Ovary (tissue), 9 donors: ENCODE results near the gene TSC2. TPM values are rescaled to one million over a fixed set of nuclear protein-coding genes. Genes with fewer than 3 reads are reported as not detected.
"Not testable (repeated sequence)": the region's sequence is repeated elsewhere in the genome, so short reads cannot be mapped to it uniquely, and the experiment has no call there.

Experiments
- DNase-seq, 5 donors: peaks; one replicate each; pipeline ENCODE4 v3.0.0-alpha.2; 2019 to 2020
- H3K27ac ChIP-seq, 2 donors: fragments of 200-600 bp; one replicate each; pipeline versions ENCODE4 v1.5.1 to v1.8.0; 2019 to 2022
- H3K27me3 ChIP-seq: fragments of 200-600 bp; one replicate; pipeline ENCODE4 v1.8.0; 2022
- H3K36me3 ChIP-seq: fragments of 200-600 bp; sonication (generic); one replicate; pipeline ENCODE4 v1.5.1; 2019
- H3K4me1 ChIP-seq: one replicate; pipeline ENCODE4 v1.8.1; 2013; ENCODE audit warnings: mild to moderate bottlenecking, moderate library complexity; ENCODE audit not compliant: insufficient read depth
- H3K4me3 ChIP-seq: fragments of 200-600 bp; sonication (generic); one replicate; pipeline ENCODE4 v1.5.1; 2017
- H3K9me3 ChIP-seq, 2 donors: fragments of 200-600 bp in 1 of 2; sonication (generic) in 1 of 2; one replicate each; pipeline versions ENCODE4 v1.5.1 to v1.8.1; 2013 to 2019; ENCODE audit warnings: mild to moderate bottlenecking in 1 of 2, moderate library complexity in 1 of 2
- EP300 ChIP-seq: sonication (generic); formaldehyde crosslinking; IDR thresholded peaks from one replicate; pipeline ENCODE4 v1.6.1; 2017; ENCODE audit warnings: antibody characterized with exemption
- POLR2A ChIP-seq: fragments of 450-650 bp; IDR thresholded peaks from one replicate; pipeline ENCODE4 v1.6.1; 2017; ENCODE audit warnings: antibody characterized with exemption, mild to moderate bottlenecking, moderate library complexity
- WGBS, 3 donors: extraction: QIAGEN DNeasy Blood & Tissue Kit in 1 of 3; methylation state at CpG; one replicate each; pipeline versions ENCODE4 v1.1.5 to v1.1.7; 2013 to 2017; 5-methylcytosine and 5-hydroxymethylcytosine counted together
- intact Hi-C, 4 donors: fragments of 100-400 bp; cut with DNase I; formaldehyde crosslinking; loops; one replicate each; pipeline versions ENCODE4 v1.11.0 to v1.15.1; 2022 to 2023
- polyA plus RNA-seq, 2 donors: library from polyadenylated mRNA; stranded (reverse); fragments of 200-250 nt in 1 of 2; fragments of 350-450 nt in 1 of 2; fragmentation: Illumina TruSeq in 1 of 2; extraction: RNeasy Lipid Tissue Mini Kit (QIAGEN cat#74804) in 1 of 2; gene quantifications; one replicate each; pipeline ENCODE4 v1.2.3, GENCODE V29; 2013 to 2014
- total RNA-seq, 7 donors: library from RNA; depleted of rRNA in 2 of 7; stranded (reverse); fragments of >200 nt in 2 of 7; fragmentation: NEBNext Ultra II Directional in 3 of 7; extraction: Animal tissue kit (Norgen Biotek cat#: 25700) in 3 of 7; gene quantifications; one replicate each; pipeline versions ENCODE4 v1.1.0 to v1.2.4, GENCODE V29; 2016 to 2023
- TF ChIP-seq, protein P1 (sequence below), 3 donors: fragments of 450-650 bp in 2 of 3; fragments of 200-600 bp in 1 of 3; IDR thresholded peaks; one replicate each; pipeline versions ENCODE4 v1.5.1 to v1.8.0; 2016 to 2022; ENCODE audit warnings: antibody characterized with exemption in 3 of 3, mild to moderate bottlenecking in 1 of 3
- donor health status: DM: no; HTN: no; CAD: no; lungs with moderate emphysema.
- donor health status: DM: no; HTN: no; CAD: no.
- donor health status: Bipolar disorder and iron deficiency.
- donor health status: DM: yes; HTN: yes; CAD: no.
- donor health status: DM: no; HTN: no; CAD: no.
- donor health status: DM: yes; HTN: yes; CAD: no.

Gene TSC2
- total and polyA plus RNA-seq, 9 donors, result 47.0 to 150 (median 96.0) TPM

- H3K27ac ChIP-seq, H3K4me3 ChIP-seq, DNase-seq, H3K36me3 ChIP-seq, intact Hi-C loops, H3K27me3 ChIP-seq, H3K4me1 ChIP-seq, H3K9me3 ChIP-seq: not testable (repeated sequence)
- WGBS, 3 donors, result 87 to 92% (median 90%) methylated on average over 22 to 26 of the region's 26 CpGs
Observed at GRCh38 chr16:2114225-2114624, 66.4 kb downstream of the TSC2 start.

- H3K27ac ChIP-seq, H3K9me3 ChIP-seq, H3K36me3 ChIP-seq, H3K27me3 ChIP-seq, H3K4me3 ChIP-seq, intact Hi-C loops, DNase-seq, H3K4me1 ChIP-seq: not testable (repeated sequence)
- WGBS, 3 donors, result 75 to 85% (median 79%) methylated on average over 20 to 33 of the region's 34 CpGs
Observed at GRCh38 chr16:2114885-2115590, 67.3 kb downstream of the TSC2 start.

GRCh38 chr16:2115591-2115973 lies 67.8 kb downstream of the TSC2 start:
- intact Hi-C loops, result no loop called here
- 75 to 82% (median 79%) methylated on average over 6 to 13 of the region's 13 CpGs for WGBS, 3 donors
- no peak for TF ChIP-seq POLR2A
- no peak for TF ChIP-seq EP300
- TF ChIP-seq, protein P1, sequence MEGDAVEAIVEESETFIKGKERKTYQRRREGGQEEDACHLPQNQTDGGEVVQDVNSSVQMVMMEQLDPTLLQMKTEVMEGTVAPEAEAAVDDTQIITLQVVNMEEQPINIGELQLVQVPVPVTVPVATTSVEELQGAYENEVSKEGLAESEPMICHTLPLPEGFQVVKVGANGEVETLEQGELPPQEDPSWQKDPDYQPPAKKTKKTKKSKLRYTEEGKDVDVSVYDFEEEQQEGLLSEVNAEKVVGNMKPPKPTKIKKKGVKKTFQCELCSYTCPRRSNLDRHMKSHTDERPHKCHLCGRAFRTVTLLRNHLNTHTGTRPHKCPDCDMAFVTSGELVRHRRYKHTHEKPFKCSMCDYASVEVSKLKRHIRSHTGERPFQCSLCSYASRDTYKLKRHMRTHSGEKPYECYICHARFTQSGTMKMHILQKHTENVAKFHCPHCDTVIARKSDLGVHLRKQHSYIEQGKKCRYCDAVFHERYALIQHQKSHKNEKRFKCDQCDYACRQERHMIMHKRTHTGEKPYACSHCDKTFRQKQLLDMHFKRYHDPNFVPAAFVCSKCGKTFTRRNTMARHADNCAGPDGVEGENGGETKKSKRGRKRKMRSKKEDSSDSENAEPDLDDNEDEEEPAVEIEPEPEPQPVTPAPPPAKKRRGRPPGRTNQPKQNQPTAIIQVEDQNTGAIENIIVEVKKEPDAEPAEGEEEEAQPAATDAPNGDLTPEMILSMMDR (IDR thresholded peaks at IDR 0.05), result no peak
- DNase-seq, result no peak
- H3K27me3 ChIP-seq, result no peaks in the 10 kb centered on the region
- H3K9me3 ChIP-seq, result no peaks in the 10 kb centered on the region
- no peaks in the 10 kb centered on the region for H3K36me3 ChIP-seq
- H3K27ac ChIP-seq, result no peak overlapping the region
- no peaks in the 10 kb centered on the region for H3K4me1 ChIP-seq
- H3K4me3 ChIP-seq, result no peak overlapping the region

DNA sequence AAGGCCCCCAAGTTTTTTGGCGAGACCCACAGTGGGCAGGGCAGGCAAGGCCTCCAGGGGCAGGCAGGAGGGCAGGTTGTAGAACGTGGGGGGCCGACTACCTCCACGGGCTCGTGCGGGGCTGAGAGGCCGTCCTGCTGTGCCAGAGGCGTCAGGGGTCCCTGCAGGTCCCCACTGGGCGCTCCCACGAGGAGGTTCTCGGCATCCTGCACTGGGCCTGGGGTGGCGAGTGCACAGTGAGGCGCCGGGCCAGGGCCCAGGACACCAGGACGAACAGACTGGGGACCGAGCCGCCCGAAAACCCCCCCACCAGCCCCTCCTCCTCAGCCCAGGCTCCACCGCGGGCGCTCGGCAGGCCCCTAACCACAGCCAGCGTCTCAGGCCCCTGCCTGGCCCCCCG lies 68.6 kb downstream of the TSC2 start:
- intact Hi-C loops, H3K4me3 ChIP-seq, H3K36me3 ChIP-seq, H3K27ac ChIP-seq, H3K27me3 ChIP-seq, DNase-seq, H3K4me1 ChIP-seq, H3K9me3 ChIP-seq: not testable (repeated sequence)
- WGBS, 3 donors, result 83 to 89% (median 87%) methylated on average over 15 to 24 of the region's 24 CpGs

DNA sequence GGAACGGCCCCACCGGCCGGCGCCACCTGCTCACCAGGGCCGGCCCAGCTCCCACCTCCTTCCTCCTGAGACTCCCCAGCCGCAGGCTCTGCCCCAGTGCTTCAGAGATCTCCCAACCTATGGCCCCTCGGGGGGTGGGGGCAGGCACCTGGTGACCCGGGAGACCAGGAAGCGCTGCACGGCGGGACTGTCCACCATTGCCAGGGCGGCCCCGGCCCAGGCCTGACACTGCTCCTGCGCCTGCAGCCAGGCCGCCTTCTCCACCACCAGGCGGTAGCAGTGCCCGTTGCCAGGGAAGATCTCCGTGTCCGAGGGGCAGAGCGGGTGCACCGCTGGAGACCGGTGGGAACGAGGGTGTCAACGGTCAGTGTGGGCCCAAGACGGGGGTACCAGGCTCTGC lies 69.6 kb downstream of the TSC2 start:
- DNase-seq, H3K36me3 ChIP-seq, intact Hi-C loops, H3K27ac ChIP-seq, H3K4me1 ChIP-seq, H3K4me3 ChIP-seq, H3K27me3 ChIP-seq, H3K9me3 ChIP-seq: not testable (repeated sequence)
- 87 to 93% (median 87%) methylated on average over 6 to 24 of the region's 25 CpGs for WGBS, 3 donors

DNA sequence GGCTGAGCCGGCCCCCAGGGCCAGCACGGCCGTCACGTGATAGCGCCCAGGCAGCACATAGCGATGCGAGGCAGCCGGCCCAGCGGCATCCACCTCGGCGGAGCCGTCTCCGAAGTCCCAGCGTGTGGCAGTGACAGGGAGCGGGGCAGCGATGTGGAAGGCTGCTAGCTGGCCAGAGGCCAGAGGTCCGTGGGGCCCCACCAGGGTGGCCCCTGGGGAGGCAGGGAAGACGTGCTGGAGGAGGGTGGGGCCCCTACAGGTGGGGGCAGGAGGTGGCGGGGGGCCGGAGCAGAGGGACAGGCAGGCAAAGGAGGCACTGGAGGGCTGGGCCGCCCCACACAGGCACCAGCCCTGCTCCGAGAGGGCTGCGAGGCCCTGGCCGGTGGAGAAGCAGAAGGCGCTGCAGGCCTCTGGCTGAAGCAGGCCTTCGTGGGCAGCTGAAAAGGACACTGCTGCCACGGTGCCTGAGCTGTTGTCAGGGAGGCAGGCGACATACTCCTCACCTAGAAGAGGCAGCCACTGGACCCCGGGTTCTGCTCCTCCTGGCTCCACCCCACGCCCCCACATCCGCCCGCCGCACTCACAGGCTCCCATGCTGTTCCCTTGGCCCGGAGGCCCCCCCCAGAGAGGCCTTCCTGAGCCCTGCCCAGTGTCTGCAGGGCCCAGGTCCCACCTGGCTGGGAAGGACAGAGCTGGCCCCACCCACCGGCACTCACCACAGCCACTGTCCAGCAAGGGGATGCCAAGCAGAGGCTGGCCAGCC lies 70.4 kb downstream of the TSC2 start:
- H3K36me3 ChIP-seq, H3K4me3 ChIP-seq, DNase-seq, H3K9me3 ChIP-seq, H3K27me3 ChIP-seq, intact Hi-C loops, H3K4me1 ChIP-seq, H3K27ac ChIP-seq: not testable (repeated sequence)
- 61 to 81% (median 77%) methylated on average over 9 to 27 of the region's 35 CpGs for WGBS, 3 donors

DNA sequence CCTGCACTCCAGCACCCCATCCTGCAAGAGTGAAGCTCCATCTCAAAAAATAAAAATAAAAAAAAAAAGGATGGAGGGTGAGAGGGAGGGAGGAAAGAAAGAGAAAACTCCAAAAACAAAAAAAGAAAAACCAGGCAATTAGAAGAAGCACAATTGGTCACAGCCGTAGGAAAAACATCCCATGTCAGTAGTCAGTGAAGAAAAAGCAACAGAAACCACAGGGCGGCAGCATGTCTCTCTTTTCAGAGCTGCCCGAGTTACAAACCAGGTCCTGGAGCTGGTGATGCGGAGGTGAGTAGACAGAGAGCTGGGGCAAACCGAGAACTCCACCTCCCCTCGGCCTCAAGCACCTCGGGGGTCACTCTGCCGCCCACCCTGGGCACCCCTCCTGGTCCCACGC lies 73.5 kb downstream of the TSC2 start:
- H3K4me1 ChIP-seq, result peaks cover 18% of the 10 kb centered on the region
- H3K36me3 ChIP-seq, H3K9me3 ChIP-seq, intact Hi-C loops, H3K27me3 ChIP-seq: not testable (repeated sequence)
- H3K27ac ChIP-seq, result peak overlapping the region; percentile 52 to 96
- DNase-seq, result peak in 4 of 5 donors; percentile 49 to 73 (median 58)
- peak overlapping the region; percentile 22 for H3K4me3 ChIP-seq
- WGBS, 3 donors, result 32 to 42% (median 40%) methylated on average over 9 of the region's 9 CpGs
